ENCODE results near the gene MUS81. TPM values are rescaled to one million over a fixed set of nuclear protein-coding genes. Genes with fewer than 3 reads are reported as not detected.

Gene MUS81
- total RNA-seq, 2 experiments from 2014 or later = 37.7 to 39.2 TPM

- H3K4me1 Mint-ChIP-seq (ENCODE audit: low read depth) = peaks cover 5% of the 10 kb centered on the region
- Histone ChIP-seq H3K36me3 (ENCODE audit: insufficient read depth, low read length) (no peaks in the 10 kb centered on the region), H3K27ac (ENCODE audit: low read depth in 1 of 2, low read length in 2 of 2) (no peak overlapping the region), H3K9me3 (ENCODE audit: control insufficient read depth in 1 of 2, insufficient read depth in 1 of 2, low read length in 2 of 2) (peaks cover 0 to 7% of the 10 kb centered on the region in 2 experiments), H3K4me3 (ENCODE audit: low read length) (no peak overlapping the region), H3K27me3 (ENCODE audit: control insufficient read depth in 1 of 2, insufficient read depth in 2 of 2, low read length in 2 of 2) (peaks cover 9 to 12% of the 10 kb centered on the region in 2 experiments), H3K4me1 (ENCODE audit: insufficient read depth, low read length) (peaks cover 25% of the 10 kb centered on the region)
- H3K4me3 Mint-ChIP-seq = no peak overlapping the region
- H3K27me3 Mint-ChIP-seq = peaks cover 23% of the 10 kb centered on the region
- no peaks in the 10 kb centered on the region for H3K36me3 Mint-ChIP-seq (ENCODE audit: low read depth)
- TF ChIP-seq, protein P1, sequence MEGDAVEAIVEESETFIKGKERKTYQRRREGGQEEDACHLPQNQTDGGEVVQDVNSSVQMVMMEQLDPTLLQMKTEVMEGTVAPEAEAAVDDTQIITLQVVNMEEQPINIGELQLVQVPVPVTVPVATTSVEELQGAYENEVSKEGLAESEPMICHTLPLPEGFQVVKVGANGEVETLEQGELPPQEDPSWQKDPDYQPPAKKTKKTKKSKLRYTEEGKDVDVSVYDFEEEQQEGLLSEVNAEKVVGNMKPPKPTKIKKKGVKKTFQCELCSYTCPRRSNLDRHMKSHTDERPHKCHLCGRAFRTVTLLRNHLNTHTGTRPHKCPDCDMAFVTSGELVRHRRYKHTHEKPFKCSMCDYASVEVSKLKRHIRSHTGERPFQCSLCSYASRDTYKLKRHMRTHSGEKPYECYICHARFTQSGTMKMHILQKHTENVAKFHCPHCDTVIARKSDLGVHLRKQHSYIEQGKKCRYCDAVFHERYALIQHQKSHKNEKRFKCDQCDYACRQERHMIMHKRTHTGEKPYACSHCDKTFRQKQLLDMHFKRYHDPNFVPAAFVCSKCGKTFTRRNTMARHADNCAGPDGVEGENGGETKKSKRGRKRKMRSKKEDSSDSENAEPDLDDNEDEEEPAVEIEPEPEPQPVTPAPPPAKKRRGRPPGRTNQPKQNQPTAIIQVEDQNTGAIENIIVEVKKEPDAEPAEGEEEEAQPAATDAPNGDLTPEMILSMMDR (IDR thresholded peaks at IDR 0.05) = no peak
- no peaks in the 10 kb centered on the region for H3K9me3 Mint-ChIP-seq
- intact Hi-C loops (cut with DNase I, micrococcal nuclease) = no loop called here
- DNase-seq = no peak
- H3K27ac Mint-ChIP-seq = no peak overlapping the region
- ChIA-PET CTCF (interaction anchor here (3.5 kb wide), 1 partner anchor 16 kb away, joined by 15 read pairs; the partner anchor contains the start of gene FIBP), POLR2A (no interaction called here)
- ATAC-seq (ENCODE audit: poor library complexity) = no peak
These were observed 43.5 kb downstream of the MUS81 start for GRCh38 chr11:65903715-65904114.

DNA sequence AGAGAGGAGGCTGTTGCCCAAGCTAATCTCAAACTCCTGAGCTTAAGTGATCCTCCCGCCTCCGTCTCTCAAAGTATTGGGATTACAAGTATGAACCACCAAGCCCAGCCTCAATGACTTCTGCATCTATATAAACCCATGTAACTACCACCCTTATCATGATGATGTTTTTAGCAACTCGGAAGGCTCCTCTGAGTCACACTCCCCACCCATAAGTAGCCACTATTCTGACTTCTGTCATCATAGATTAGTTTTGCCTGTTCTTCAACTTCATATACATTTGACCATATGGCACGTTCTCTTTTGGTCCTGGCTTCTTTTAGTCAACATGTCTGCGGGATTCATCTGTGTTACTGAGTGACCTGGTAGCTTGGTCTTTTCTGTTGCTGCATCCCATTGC lies 46.4 kb downstream of the MUS81 start:
- Mint-ChIP-seq H3K4me3 (no peak overlapping the region), H3K9me3 (no peaks in the 10 kb centered on the region), H3K36me3 (ENCODE audit: low read depth) (no peaks in the 10 kb centered on the region), H3K27me3 (peaks cover 25% of the 10 kb centered on the region), H3K27ac (no peak overlapping the region), H3K4me1 (ENCODE audit: low read depth) (peaks cover 5% of the 10 kb centered on the region)
- H3K27me3 ChIP-seq (ENCODE audit: control insufficient read depth in 1 of 2, insufficient read depth in 2 of 2, low read length in 2 of 2) = no peaks in the 10 kb centered on the region
- ChIA-PET CTCF (interaction anchor here (1.8 kb wide), 1 partner anchor 18 kb away, joined by 7 read pairs; the partner anchor contains the start of gene FIBP), POLR2A (interaction anchor here (0.9 kb wide), 2 partner anchors 8 to 16 kb away, joined by 3 to 4 read pairs; partner anchors contain the start of gene CCDC85B)
- intact Hi-C loops (cut with DNase I, micrococcal nuclease) = no loop called here
- H3K4me3 ChIP-seq (ENCODE audit: low read length) = no peak overlapping the region
- H3K27ac ChIP-seq (ENCODE audit: low read depth in 1 of 2, low read length in 2 of 2) = no peak overlapping the region
- peaks cover 4% of the 10 kb centered on the region for H3K4me1 ChIP-seq (ENCODE audit: insufficient read depth, low read length)
- no peak for ATAC-seq (ENCODE audit: poor library complexity)
- no peaks in the 10 kb centered on the region for H3K9me3 ChIP-seq (ENCODE audit: control insufficient read depth in 1 of 2, insufficient read depth in 1 of 2, low read length in 2 of 2)
- TF ChIP-seq, protein P1 (IDR thresholded peaks at IDR 0.05) = no peak
- DNase-seq = no peak
- H3K36me3 ChIP-seq (ENCODE audit: insufficient read depth, low read length) = no peaks in the 10 kb centered on the region

GRCh38 chr11:65907878-65908277 lies 47.6 kb downstream of the MUS81 start:
- no peak overlapping the region for H3K4me3 Mint-ChIP-seq
- no peak overlapping the region for H3K27ac Mint-ChIP-seq
- Histone ChIP-seq H3K4me1 (ENCODE audit: insufficient read depth, low read length) (peaks cover 4% of the 10 kb centered on the region), H3K36me3 (ENCODE audit: insufficient read depth, low read length) (no peaks in the 10 kb centered on the region), H3K27ac (ENCODE audit: low read depth in 1 of 2, low read length in 2 of 2) (no peak overlapping the region), H3K9me3 (ENCODE audit: control insufficient read depth in 1 of 2, insufficient read depth in 1 of 2, low read length in 2 of 2) (no peaks in the 10 kb centered on the region), H3K27me3 (ENCODE audit: control insufficient read depth in 1 of 2, insufficient read depth in 2 of 2, low read length in 2 of 2) (no peaks in the 10 kb centered on the region), H3K4me3 (ENCODE audit: low read length) (no peak overlapping the region)
- no peak for DNase-seq
- intact Hi-C loops (cut with DNase I, micrococcal nuclease) = no loop called here
- ChIA-PET POLR2A (no interaction called here), CTCF (no interaction called here)
- no peaks in the 10 kb centered on the region for H3K9me3 Mint-ChIP-seq
- ATAC-seq (ENCODE audit: poor library complexity) = no peak
- TF ChIP-seq, protein P1 (IDR thresholded peaks at IDR 0.05) = no peak
- no peaks in the 10 kb centered on the region for H3K36me3 Mint-ChIP-seq (ENCODE audit: low read depth)
- H3K27me3 Mint-ChIP-seq = peaks cover 19% of the 10 kb centered on the region
- peaks cover 5% of the 10 kb centered on the region for H3K4me1 Mint-ChIP-seq (ENCODE audit: low read depth)
